ENCODE data around the gene GPR173. TPM values are rescaled to one million over a fixed set of nuclear protein-coding genes. Genes with fewer than 3 reads are reported as not detected.
A peak's percentile ranks its signal among the peaks of the same experiment; 100 is the strongest.

The GPR173 gene
- total and polyA plus RNA-seq, 2 donors from 2014 or later, result 1.7 to 5.4 TPM

DNA sequence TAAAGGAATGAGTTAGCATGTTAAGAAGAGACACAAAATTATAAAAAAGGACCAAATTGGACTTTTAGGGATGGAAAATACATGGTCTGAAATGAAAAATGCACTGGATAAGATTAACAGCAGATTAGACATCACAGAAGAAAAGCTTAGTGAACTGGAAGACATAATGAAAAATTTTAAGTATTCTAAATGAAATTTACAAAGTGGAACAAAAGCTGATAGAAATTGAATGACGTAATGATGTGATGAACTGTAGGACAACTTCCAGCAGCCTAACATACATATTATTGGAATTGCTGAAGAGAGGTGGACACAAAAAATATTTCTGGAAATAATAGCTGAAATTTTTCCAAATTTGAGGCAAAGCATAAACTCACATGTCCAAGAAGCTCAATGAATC lies 39.6 kb upstream of the GPR173 start:
- intact Hi-C loops (cut with DNase I), result no loop called here
- no peaks in the 10 kb centered on the region for H3K27me3 ChIP-seq (ENCODE audit: control insufficient read depth, insufficient read depth, low read length)
- H3K9me3 ChIP-seq (ENCODE audit: control insufficient read depth in 2 of 3, insufficient read depth in 1 of 3, low read length in 3 of 3), result no peaks in the 10 kb centered on the region
- no peaks in the 10 kb centered on the region for H3K36me3 ChIP-seq (ENCODE audit: control insufficient read depth in 2 of 3, insufficient read depth in 3 of 3, low read length in 3 of 3)
- DNase-seq (no peak), FAIRE-seq (no peak)
- H3K9ac ChIP-seq (ENCODE audit: low read length in 3 of 3), result no peak overlapping the region
- H3K4me3 ChIP-seq (ENCODE audit: low read length in 3 of 3), result no peak overlapping the region
- peaks cover 0 to 7% (median 0%) of the 10 kb centered on the region in 3 donors for H3K4me1 ChIP-seq (ENCODE audit: control insufficient read depth in 2 of 3, insufficient read depth in 2 of 3, low read depth in 1 of 3, low read length in 3 of 3)
- TF ChIP-seq CTCF (IDR thresholded peaks at IDR 0.05; ENCODE audit: borderline replicate concordance, extremely low read depth, insufficient read depth), result no peak
- no peak overlapping the region for H3K27ac ChIP-seq (ENCODE audit: low read depth in 2 of 2, low read length in 2 of 2)

- FAIRE-seq (peak; percentile 38), DNase-seq (no peak)
- H3K27ac ChIP-seq (ENCODE audit: low read depth in 2 of 2, low read length in 2 of 2), result no peak overlapping the region
- intact Hi-C loops (cut with DNase I), result no loop called here
- H3K36me3 ChIP-seq (ENCODE audit: control insufficient read depth in 2 of 3, insufficient read depth in 3 of 3, low read length in 3 of 3), result no peaks in the 10 kb centered on the region
- H3K9ac ChIP-seq (ENCODE audit: low read length in 3 of 3), result no peak overlapping the region
- peaks cover 3% of the 10 kb centered on the region for H3K27me3 ChIP-seq (ENCODE audit: control insufficient read depth, insufficient read depth, low read length)
- no peak for TF ChIP-seq CTCF (IDR thresholded peaks at IDR 0.05; ENCODE audit: borderline replicate concordance, extremely low read depth, insufficient read depth)
- H3K4me3 ChIP-seq (ENCODE audit: low read length in 3 of 3), result no peak overlapping the region
- H3K4me1 ChIP-seq (ENCODE audit: control insufficient read depth in 2 of 3, insufficient read depth in 2 of 3, low read depth in 1 of 3, low read length in 3 of 3), result no peaks in the 10 kb centered on the region
- no peaks in the 10 kb centered on the region for H3K9me3 ChIP-seq (ENCODE audit: control insufficient read depth in 2 of 3, insufficient read depth in 1 of 3, low read length in 3 of 3)
Observed at GRCh38 chrX:53013291-53013690, 35.3 kb upstream of the GPR173 start.

DNA sequence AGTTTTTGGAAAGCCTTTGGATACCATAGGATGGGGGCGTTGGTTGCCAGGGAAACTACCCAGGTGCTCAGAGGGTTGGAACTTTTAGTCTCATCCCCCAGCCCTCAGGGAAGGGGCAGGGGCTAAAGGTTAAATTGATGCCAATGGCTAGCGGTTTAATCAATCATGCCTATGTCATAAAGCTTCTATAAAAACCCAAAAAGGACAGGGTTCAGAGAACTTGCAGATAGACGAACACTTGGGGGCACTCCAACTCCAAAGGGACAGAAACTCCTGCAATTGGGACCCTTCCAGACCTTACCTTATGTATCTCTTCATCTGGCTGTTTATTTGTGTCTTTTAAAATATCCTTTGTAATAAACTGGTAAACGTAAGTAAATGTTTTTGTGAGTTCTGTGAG lies 30.0 kb upstream of the GPR173 start:
- no peaks in the 10 kb centered on the region for H3K36me3 ChIP-seq (ENCODE audit: control insufficient read depth in 2 of 3, insufficient read depth in 3 of 3, low read length in 3 of 3)
- H3K27me3 ChIP-seq (ENCODE audit: control insufficient read depth, insufficient read depth, low read length), result peaks cover 3% of the 10 kb centered on the region
- FAIRE-seq, result no peak
- no peak overlapping the region for H3K4me3 ChIP-seq (ENCODE audit: low read length in 3 of 3)
- H3K9me3 ChIP-seq (ENCODE audit: control insufficient read depth in 2 of 3, insufficient read depth in 1 of 3, low read length in 3 of 3), result no peaks in the 10 kb centered on the region
- no peak for DNase-seq
- no peak overlapping the region for H3K27ac ChIP-seq (ENCODE audit: low read depth in 2 of 2, low read length in 2 of 2)
- intact Hi-C loops (cut with DNase I), result no loop called here
- H3K9ac ChIP-seq (ENCODE audit: low read length in 3 of 3), result no peak overlapping the region
- no peaks in the 10 kb centered on the region for H3K4me1 ChIP-seq (ENCODE audit: control insufficient read depth in 2 of 3, insufficient read depth in 2 of 3, low read depth in 1 of 3, low read length in 3 of 3)
- no peak for TF ChIP-seq CTCF (IDR thresholded peaks at IDR 0.05; ENCODE audit: borderline replicate concordance, extremely low read depth, insufficient read depth)

DNA sequence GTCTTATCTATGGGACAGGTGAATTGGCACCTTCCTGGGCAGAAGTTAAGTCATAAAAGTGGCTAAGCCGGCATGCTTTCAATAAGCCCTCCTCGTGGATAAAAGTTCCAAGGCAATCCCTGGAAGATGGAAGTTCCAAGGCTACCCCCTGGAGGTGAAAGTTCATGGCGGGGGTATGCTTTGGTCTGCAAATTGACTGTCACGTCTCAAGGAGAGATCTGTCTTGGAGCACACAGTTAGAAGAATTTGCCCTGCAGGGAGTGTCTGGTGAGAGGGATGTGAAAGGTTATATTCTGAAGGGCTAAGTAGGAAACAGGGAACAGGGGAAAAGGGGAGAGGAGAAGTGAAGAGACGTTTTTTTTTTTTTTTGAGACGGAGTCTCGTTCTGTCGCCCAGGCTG lies 26.2 kb upstream of the GPR173 start:
- no peak for DNase-seq
- H3K27me3 ChIP-seq (ENCODE audit: control insufficient read depth, insufficient read depth, low read length), result no peaks in the 10 kb centered on the region
- TF ChIP-seq CTCF (IDR thresholded peaks at IDR 0.05; ENCODE audit: borderline replicate concordance, extremely low read depth, insufficient read depth), result no peak
- no peak overlapping the region for H3K4me3 ChIP-seq (ENCODE audit: low read length in 3 of 3)
- H3K9me3 ChIP-seq (ENCODE audit: control insufficient read depth in 2 of 3, insufficient read depth in 1 of 3, low read length in 3 of 3), result no peaks in the 10 kb centered on the region
- no peak for FAIRE-seq
- H3K27ac ChIP-seq (ENCODE audit: low read depth in 2 of 2, low read length in 2 of 2), result no peak overlapping the region
- no peak overlapping the region for H3K9ac ChIP-seq (ENCODE audit: low read length in 3 of 3)
- intact Hi-C loops (cut with DNase I), result no loop called here
- H3K4me1 ChIP-seq (ENCODE audit: control insufficient read depth in 2 of 3, insufficient read depth in 2 of 3, low read depth in 1 of 3, low read length in 3 of 3), result no peaks in the 10 kb centered on the region
- H3K36me3 ChIP-seq (ENCODE audit: control insufficient read depth in 2 of 3, insufficient read depth in 3 of 3, low read length in 3 of 3), result no peaks in the 10 kb centered on the region

All from kidney (tissue), 14 donors.